Tongue (tissue), 2 donors: ENCODE results near the gene DOK6. TPM values are rescaled to one million over a fixed set of nuclear protein-coding genes. Genes with fewer than 3 reads are reported as not detected.
"Not testable (repeated sequence)": the region's sequence is repeated elsewhere in the genome, so short reads cannot be mapped to it uniquely, and the experiment has no call there.

ENCODE experiments used
- DNase-seq: peaks from one replicate; pipeline ENCODE4 v3.0.0-alpha.2; 2015
- total RNA-seq: library from RNA; depleted of rRNA; stranded (reverse); fragments of >200 nt; gene quantifications from one replicate; pipeline ENCODE4 v1.2.3, GENCODE V29; 2014

Gene DOK6
- total RNA-seq, 1 donor from 2014 or later: 3.9 TPM

- no peak for DNase-seq
Observed at GRCh38 chr18:69813559-69813958, 412.9 kb downstream of the DOK6 start.

- DNase-seq: no peak
Observed at GRCh38 chr18:69814861-69815385, 414.2 kb downstream of the DOK6 start.

GRCh38 chr18:69817335-69817940 lies 416.8 kb downstream of the DOK6 start:
- DNase-seq: peak; percentile 75

- no peak for DNase-seq
Observed at GRCh38 chr18:69819460-69819859, 418.8 kb downstream of the DOK6 start.

- DNase-seq: no peak
Observed at GRCh38 chr18:69820538-69820937, 419.9 kb downstream of the DOK6 start.

- DNase-seq: no peak
Observed at GRCh38 chr18:69830189-69830588, 429.5 kb downstream of the DOK6 start.

GRCh38 chr18:69834980-69835379 lies 434.3 kb downstream of the DOK6 start:
- DNase-seq: not testable (repeated sequence)

- DNase-seq: no peak
Observed at GRCh38 chr18:69838003-69838402, 437.3 kb downstream of the DOK6 start.

GRCh38 chr18:69838620-69839411 lies 438.1 kb downstream of the DOK6 start:
- peak; percentile 5 for DNase-seq

- DNase-seq: no peak
Observed at GRCh38 chr18:69839497-69839896, 438.8 kb downstream of the DOK6 start.

- peak; percentile 53 for DNase-seq
Observed at GRCh38 chr18:69840001-69840400, 439.3 kb downstream of the DOK6 start.

GRCh38 chr18:69840445-69840844 lies 439.8 kb downstream of the DOK6 start:
- DNase-seq: peak; percentile 59

- peak; percentile 65 for DNase-seq
Observed at GRCh38 chr18:69841117-69841516, 440.4 kb downstream of the DOK6 start.

GRCh38 chr18:69843015-69843414 lies 442.3 kb downstream of the DOK6 start:
- no peak for DNase-seq

- DNase-seq: no peak
Observed at GRCh38 chr18:69844656-69845055, 444.0 kb downstream of the DOK6 start.

GRCh38 chr18:69845593-69846506 lies 445.2 kb downstream of the DOK6 start:
- peak; percentile 62 for DNase-seq

- DNase-seq: no peak
Observed at GRCh38 chr18:69853051-69853450, 452.4 kb downstream of the DOK6 start.

GRCh38 chr18:69854455-69854854 lies 453.8 kb downstream of the DOK6 start:
- DNase-seq: no peak

- DNase-seq: no peak
Observed at GRCh38 chr18:69858897-69859296, 458.2 kb downstream of the DOK6 start.

GRCh38 chr18:69864802-69865201 lies 464.1 kb downstream of the DOK6 start:
- not testable (repeated sequence) for DNase-seq

- no peak for DNase-seq
Observed at GRCh38 chr18:69865776-69866175, 465.1 kb downstream of the DOK6 start.

- no peak for DNase-seq
Observed at GRCh38 chr18:69866212-69866611, 465.5 kb downstream of the DOK6 start.

GRCh38 chr18:69870736-69871135 lies 470.0 kb downstream of the DOK6 start:
- no peak for DNase-seq
